OCI-LY3 (cell line): ENCODE measurements around the gene EVA1B.
A peak's percentile ranks its signal among the peaks of the same experiment; 100 is the strongest.

Experiments
- H2AFZ ChIP-seq: fragments of 200-600, 300-600 bp; shearing (Covaris generic); 2 replicates; pipeline ENCODE4 v1.6.0; 2014; ENCODE audit warnings: antibody characterized with exemption, low read depth, low read length
- H3K27ac ChIP-seq: fragments of 200-600, 300-600 bp; sonication (generic); 2 replicates; pipeline ENCODE4 v1.5.1; 2014; ENCODE audit warnings: mild to moderate bottlenecking, low read length, moderate library complexity, mixed read lengths
- H3K27me3 ChIP-seq: fragments of 200-600, 300-600 bp; sonication (generic); 2 replicates; pipeline ENCODE4 v1.6.1; 2014; ENCODE audit warnings: low read depth, low read length, mixed read lengths
- H3K36me3 ChIP-seq: fragments of 200-600, 300-600 bp; sonication (generic); replicated peaks from 2 replicates; pipeline ENCODE3; 2014; ENCODE audit warnings: low read depth, low read length, mixed read lengths
- H3K4me1 ChIP-seq: fragments of 300-600, 200-600 bp; sonication (generic); 2 replicates; pipeline ENCODE4 v1.6.1; 2014; ENCODE audit warnings: low read length, mixed read lengths
- H3K4me2 ChIP-seq: fragments of 200-600, 300-600 bp; sonication (generic); 2 replicates; pipeline ENCODE4 v1.6.1; 2014; ENCODE audit warnings: low read length, mixed read lengths
- H3K4me3 ChIP-seq: fragments of 300-600, 200-600 bp; sonication (generic); 2 replicates; pipeline ENCODE4 v1.5.1; 2014; ENCODE audit warnings: antibody characterized with exemption, mild to moderate bottlenecking, low read length, moderate library complexity
- H3K79me2 ChIP-seq: fragments of 300-600, 200-600 bp; shearing (Covaris generic); 2 replicates; pipeline ENCODE4 v1.6.1; 2014; ENCODE audit warnings: mild to moderate bottlenecking, low read length, mixed read lengths
- H3K9ac ChIP-seq: fragments of 300-600, 200-600 bp; shearing (Covaris generic); 2 replicates; pipeline ENCODE4 v1.6.0; 2014; ENCODE audit warnings: mild to moderate bottlenecking, low read length, moderate library complexity
- H3K9me3 ChIP-seq: fragments of 200-600, 300-600 bp; shearing (Covaris generic); 2 replicates; pipeline ENCODE4 v1.6.1; 2014; ENCODE audit warnings: low read length, mixed read lengths; ENCODE audit not compliant: insufficient read depth
- H4K20me1 ChIP-seq: fragments of 200-600, 300-600 bp; sonication (generic); 2 replicates; pipeline ENCODE4 v1.6.1; 2016; ENCODE audit warnings: low read length, mixed read lengths; ENCODE audit not compliant: insufficient read depth
- EZH2phosphoT487 ChIP-seq: fragments of 200-600 bp; shearing (Covaris generic); IDR thresholded peaks from 2 replicates; pipeline ENCODE4 v1.6.1; 2018; ENCODE audit warnings: antibody characterized with exemption, mixed run types, low read depth
- TF ChIP-seq, protein P1 (sequence below): fragments of 200-600, 300-600 bp; sonication (generic); IDR thresholded peaks from 2 replicates; pipeline ENCODE4 v1.5.1; 2014; ENCODE audit warnings: antibody characterized with exemption, low read length, low read depth

EVA1B gene

DNA sequence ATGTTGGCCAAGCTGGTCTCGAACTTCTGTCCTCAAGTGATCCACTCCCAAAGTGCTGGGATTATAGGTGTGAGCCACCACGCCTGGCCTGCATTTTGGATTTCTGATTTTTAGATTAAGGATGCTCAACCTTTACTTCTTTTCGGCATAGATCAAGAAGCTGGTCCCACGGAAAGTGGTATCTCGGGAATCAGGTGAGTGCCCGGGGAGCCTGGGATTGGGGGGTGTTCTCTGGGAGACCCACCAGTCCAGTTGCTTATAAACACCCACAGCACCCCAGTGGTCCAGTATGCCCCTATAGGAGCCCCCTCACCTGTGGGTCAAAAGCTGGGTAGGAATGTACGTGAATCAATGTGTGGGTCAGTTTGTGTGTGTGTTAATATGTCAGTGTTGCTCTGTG lies 14.0 kb downstream of the EVA1B start:
- Histone ChIP-seq H3K36me3 (peaks cover 26% of the 10 kb centered on the region), H3K27ac (no peak overlapping the region)
- TF ChIP-seq, protein P1, sequence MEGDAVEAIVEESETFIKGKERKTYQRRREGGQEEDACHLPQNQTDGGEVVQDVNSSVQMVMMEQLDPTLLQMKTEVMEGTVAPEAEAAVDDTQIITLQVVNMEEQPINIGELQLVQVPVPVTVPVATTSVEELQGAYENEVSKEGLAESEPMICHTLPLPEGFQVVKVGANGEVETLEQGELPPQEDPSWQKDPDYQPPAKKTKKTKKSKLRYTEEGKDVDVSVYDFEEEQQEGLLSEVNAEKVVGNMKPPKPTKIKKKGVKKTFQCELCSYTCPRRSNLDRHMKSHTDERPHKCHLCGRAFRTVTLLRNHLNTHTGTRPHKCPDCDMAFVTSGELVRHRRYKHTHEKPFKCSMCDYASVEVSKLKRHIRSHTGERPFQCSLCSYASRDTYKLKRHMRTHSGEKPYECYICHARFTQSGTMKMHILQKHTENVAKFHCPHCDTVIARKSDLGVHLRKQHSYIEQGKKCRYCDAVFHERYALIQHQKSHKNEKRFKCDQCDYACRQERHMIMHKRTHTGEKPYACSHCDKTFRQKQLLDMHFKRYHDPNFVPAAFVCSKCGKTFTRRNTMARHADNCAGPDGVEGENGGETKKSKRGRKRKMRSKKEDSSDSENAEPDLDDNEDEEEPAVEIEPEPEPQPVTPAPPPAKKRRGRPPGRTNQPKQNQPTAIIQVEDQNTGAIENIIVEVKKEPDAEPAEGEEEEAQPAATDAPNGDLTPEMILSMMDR, result no peak
- TF ChIP-seq EZH2phosphoT487, result no peak

DNA sequence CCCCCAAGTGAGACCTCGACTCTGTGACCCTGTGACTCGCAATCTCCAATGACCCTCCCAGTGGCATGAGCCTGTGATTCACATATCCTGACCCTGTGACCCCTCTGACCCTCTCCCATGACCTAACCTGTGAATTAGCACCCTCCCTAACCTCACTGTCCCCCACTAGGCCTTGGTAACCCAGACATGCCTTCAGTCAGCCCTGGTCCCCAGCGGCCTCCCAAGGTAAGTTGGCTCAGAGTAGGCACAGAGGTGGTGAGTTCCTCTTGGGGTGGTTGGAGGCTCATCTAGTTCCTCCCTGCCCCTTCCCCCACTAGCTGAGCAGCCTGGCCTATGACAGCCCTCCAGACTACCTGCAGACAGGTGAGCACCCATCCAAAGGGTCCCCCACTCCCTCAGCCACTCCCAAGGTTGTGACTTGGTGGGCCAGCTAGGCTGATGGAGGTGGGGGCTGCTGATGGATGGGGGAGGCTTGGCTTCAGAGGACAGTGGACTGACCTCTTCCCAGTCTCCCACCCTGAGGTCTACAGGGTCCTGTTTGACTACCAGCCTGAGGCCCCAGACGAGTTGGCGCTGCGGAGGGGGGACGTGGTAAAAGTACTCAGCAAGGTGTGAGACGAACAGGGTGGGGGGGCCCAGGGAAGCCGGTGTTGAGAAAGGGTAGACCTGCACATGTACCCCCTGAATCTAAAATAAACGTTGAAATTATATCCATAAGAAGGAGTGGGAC lies 15.7 kb downstream of the EVA1B start:
- TF ChIP-seq EZH2phosphoT487, result no peak
- TF ChIP-seq, protein P1, result no peak
- peaks cover 31% of the 10 kb centered on the region for H3K79me2 ChIP-seq
- peak overlapping the region; percentile 88 for H3K9ac ChIP-seq
- H3K4me1 ChIP-seq, result peaks cover 37% of the 10 kb centered on the region
- H3K27ac ChIP-seq, result no peak overlapping the region
- H4K20me1 ChIP-seq, result peaks cover 6% of the 10 kb centered on the region; the same call in 1 of the 2 replicates
- no peaks in the 10 kb centered on the region for H3K27me3 ChIP-seq
- H3K4me3 ChIP-seq, result peak overlapping the region; percentile 100
- peaks cover 31% of the 10 kb centered on the region for H3K36me3 ChIP-seq
- H3K4me2 ChIP-seq, result peak overlapping the region; percentile 96
- no peaks in the 10 kb centered on the region for H3K9me3 ChIP-seq
- H2AFZ ChIP-seq, result no peak overlapping the region

More for the DNA sequence above, 14.0 kb downstream of the EVA1B start:
- Histone ChIP-seq H3K4me2 (no peak overlapping the region), H3K4me3 (no peak overlapping the region), H3K79me2 (peaks cover 29% of the 10 kb centered on the region), H4K20me1 (peaks cover 6% of the 10 kb centered on the region; the same call in 1 of the 2 replicates), H3K9me3 (no peaks in the 10 kb centered on the region), H3K27me3 (no peaks in the 10 kb centered on the region), H3K4me1 (peaks cover 23% of the 10 kb centered on the region), H3K9ac (no peak overlapping the region), H2AFZ (no peak overlapping the region)

DNA sequence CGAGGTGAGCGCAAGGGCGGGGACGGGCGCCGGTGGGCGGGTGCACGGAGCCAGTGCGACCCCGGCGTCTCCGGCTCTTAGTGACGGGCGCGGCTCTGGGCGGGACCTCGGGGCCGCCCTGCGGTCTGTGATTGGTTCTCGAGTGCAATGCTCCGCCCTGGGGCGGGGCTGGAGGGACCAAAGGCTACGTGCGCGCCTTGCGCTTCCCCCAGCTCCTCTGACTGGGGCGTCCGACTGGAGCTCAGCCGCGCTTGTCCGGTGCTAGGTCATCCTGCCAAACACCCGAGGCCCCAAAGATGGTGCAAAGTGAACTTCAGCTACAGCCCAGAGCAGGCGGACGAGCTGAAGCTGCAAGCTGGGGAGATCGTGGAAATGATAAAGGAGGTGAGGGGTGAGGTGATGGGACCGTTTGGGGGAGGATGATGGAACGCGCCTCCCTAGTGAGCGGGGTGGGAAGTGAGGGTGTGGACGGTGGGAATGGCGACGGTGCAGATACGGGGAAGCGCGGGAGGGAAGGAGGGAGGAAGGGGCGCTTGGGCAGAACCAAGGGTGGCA lies 16.5 kb downstream of the EVA1B start:
- Histone ChIP-seq H3K79me2 (peaks cover 31% of the 10 kb centered on the region), H3K27me3 (no peaks in the 10 kb centered on the region), H4K20me1 (peaks cover 6% of the 10 kb centered on the region; the same call in 1 of the 2 replicates), H3K4me1 (peaks cover 45% of the 10 kb centered on the region), H3K36me3 (peaks cover 28% of the 10 kb centered on the region), H3K4me3 (peak overlapping the region; percentile 100), H3K27ac (peak overlapping the region; percentile 100), H3K9me3 (no peaks in the 10 kb centered on the region), H3K9ac (peak overlapping the region; percentile 88), H3K4me2 (peak overlapping the region; percentile 96), H2AFZ (0 out of 2 replicates have a peak overlapping the region, but pooled peaks have one; percentile 60)
- TF ChIP-seq EZH2phosphoT487, result no peak
- TF ChIP-seq, protein P1, result no peak

DNA sequence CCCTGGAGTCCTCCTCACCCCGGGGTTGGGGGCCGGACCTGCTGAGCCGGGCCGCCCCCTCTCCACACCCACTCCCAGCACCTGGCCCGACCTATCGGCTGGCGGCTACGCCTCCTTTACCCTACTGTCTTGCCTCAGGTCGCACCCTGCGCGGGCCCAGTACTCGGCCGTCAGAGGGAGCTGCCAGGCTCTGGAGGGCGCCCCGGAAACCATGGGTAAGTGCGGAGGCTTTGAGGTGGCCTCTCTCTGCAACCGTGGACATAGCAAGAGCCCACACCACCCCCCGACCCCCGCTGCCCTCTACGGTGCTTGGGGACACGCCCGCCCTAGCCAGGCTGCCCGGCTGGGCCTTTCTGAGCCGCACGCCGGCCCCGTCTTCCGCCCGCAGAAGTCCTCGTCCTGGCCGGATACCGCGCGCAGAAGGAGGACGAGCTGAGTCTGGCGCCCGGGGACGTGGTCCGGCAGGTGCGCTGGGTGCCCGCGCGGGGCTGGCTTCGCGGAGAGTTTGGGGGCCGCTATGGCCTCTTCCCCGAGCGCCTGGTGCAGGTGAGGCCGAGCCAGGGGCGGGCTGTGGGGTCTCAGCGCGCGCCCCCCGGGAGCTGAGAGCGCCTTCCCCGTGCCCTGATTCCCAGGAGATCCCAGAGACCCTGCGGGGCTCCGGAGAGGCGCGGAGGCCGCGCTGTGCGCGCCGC lies 17.1 kb downstream of the EVA1B start, which contains the start of gene SH3D21:
Gene SH3D21 (plus strand): TSS at position 159 of the 692 bp plus-strand sequence. CDS start 53 bp downstream, at position 212.
- no peaks in the 10 kb centered on the region for H3K27me3 ChIP-seq
- peaks cover 31% of the 10 kb centered on the region for H3K79me2 ChIP-seq
- peak within 1 kb of the TSS; percentile 100 for H3K4me3 ChIP-seq
- H3K27ac ChIP-seq, result peak within 1 kb of the TSS; percentile 100
- peak within 1 kb of the TSS; percentile 96 for H3K4me2 ChIP-seq
- peaks cover 45% of the 10 kb centered on the region for H3K4me1 ChIP-seq
- peak within 1 kb of the TSS; percentile 88 for H3K9ac ChIP-seq
- H2AFZ ChIP-seq, result 0 out of 2 replicates have a peak within 1 kb of the TSS, but pooled peaks have one; percentile 60
- peaks cover 29% of the 10 kb centered on the region for H3K36me3 ChIP-seq
- peaks cover 6% of the 10 kb centered on the region; the same call in 1 of the 2 replicates for H4K20me1 ChIP-seq
- no peak for TF ChIP-seq EZH2phosphoT487
- TF ChIP-seq, protein P1, result peak; percentile 26
- H3K9me3 ChIP-seq, result no peaks in the 10 kb centered on the region
